GM12892 (cell line): Measurements from ENCODE around the gene TBC1D14.

Experiments
- POLR2A ChIP-seq: IDR thresholded peaks from 2 replicates; pipeline ENCODE4 v1.6.1; 2011; ENCODE audit warnings: low read depth, low read length, control low read depth
- POLR2AphosphoS5 ChIP-seq: IDR thresholded peaks from 2 replicates; pipeline ENCODE4 v1.6.1; 2011; ENCODE audit warnings: low read depth, low read length, control low read depth

DNA sequence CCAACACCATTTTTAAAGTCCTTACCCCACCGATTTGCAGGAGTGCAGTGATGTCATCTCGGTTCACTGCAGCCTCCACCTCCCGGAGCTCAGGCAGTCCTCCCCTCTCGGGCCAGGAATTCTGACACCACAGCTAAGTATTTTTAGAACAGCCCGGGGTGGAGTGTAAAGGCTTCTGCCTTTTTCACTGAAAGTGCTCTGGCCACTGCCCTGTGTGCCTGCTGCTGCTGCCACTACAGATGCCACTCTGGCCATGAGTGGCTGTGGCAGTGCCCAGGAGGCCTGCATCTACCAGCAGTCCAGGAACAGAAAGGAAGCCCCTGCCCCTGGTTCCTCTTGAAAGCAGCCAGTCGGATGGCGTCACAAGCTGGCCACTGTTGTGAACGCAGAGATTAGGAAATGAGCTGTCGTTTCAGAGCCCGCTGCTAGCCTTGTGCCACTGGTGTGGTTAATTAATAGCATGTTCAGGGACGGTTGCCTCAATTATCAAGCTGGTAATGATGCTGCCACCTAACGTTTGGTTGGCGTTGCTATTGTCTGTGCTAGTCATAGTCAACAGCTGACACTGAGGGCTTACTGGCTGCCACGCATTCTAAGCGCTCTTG is 23.6 kb upstream of the TBC1D14 start:
- TF ChIP-seq POLR2AphosphoS5, result no peak
- no peak for TF ChIP-seq POLR2A
